ENCODE data around the gene NOP16.

Gene NOP16

DNA sequence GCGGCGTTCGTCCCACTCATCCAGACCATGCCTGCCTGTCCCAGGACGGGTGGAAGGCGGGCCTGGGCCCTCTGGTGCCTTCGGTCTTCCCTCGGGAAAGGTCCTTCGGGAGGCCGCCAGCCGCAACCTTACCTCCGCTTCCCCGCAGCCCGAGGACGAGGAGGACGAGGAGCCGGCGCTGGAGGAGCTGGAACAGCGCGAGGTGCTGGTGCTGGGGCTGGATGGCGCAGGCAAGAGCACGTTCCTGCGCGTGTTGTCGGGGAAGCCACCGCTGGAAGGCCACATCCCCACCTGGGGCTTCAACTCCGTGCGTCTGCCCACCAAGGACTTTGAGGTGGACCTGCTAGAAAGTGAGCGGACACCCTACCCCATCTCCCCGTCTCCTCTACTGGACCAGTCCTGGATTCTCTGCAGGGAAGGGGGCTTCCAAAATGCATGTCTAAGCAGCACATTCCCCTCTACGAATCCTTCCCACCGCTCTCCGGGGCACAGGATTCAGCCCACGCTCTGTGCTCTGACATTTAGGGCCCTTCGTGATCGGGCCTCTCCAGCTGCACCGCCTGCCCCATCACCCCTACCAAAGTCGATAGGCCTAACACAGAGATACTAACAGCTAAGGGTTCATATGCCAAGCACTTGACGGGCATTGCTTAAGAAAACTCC lies 22.0 kb downstream of the NOP16 start:
- intact Hi-C loops (cut with DNase I), result no loop called here
- DNase-seq, result no peak

DNA sequence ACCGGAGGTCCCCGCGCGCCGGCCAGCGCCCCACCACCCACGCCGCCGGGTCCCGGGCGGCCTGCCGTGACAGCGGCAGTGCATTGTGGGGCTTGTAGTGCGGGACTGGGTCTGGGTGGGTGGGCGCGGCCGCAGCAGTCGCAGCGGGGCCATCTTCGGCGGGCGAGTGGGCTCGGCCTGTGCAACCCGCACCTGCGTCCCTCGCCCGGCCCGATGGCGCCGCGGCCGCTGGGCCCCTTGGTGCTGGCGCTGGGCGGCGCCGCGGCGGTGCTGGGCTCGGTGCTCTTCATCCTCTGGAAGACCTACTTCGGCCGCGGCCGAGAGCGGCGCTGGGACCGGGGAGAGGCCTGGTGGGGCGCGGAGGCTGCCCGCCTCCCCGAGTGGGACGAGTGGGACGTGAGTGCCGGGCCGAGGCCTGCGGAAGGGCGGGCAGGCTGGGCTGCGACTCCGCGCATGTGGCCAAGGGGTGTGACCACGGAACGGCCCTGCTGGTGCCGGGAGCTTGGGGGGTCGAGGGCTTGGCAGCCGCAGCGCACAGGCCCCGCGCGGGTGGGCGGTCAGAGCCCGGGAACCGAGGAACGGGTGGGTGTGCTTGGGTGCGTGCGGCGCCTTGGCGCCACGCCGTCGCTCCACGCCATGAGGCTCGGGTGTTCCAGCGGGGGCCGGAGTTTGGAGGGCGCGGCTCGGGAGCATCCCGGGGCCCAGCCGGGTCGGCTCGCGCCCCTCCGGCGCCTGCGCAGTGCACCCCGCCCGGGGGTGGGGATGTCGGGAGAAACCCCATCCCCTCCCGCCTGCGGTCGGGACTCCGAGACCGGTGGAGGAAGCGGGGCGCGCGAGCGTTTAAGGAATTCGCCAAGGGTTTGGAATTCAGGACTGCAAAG lies 22.8 kb downstream of the NOP16 start, which contains the start of gene ARL10:
Gene ARL10, plus strand, starts transcription at position 137 of the 881 bp plus-strand sequence. Its CDS starts 77 bp downstream, at position 214.
- intact Hi-C loops (cut with DNase I), result no loop called here
- DNase-seq, result peak; percentile 29 to 93 (median 62)

DNA sequence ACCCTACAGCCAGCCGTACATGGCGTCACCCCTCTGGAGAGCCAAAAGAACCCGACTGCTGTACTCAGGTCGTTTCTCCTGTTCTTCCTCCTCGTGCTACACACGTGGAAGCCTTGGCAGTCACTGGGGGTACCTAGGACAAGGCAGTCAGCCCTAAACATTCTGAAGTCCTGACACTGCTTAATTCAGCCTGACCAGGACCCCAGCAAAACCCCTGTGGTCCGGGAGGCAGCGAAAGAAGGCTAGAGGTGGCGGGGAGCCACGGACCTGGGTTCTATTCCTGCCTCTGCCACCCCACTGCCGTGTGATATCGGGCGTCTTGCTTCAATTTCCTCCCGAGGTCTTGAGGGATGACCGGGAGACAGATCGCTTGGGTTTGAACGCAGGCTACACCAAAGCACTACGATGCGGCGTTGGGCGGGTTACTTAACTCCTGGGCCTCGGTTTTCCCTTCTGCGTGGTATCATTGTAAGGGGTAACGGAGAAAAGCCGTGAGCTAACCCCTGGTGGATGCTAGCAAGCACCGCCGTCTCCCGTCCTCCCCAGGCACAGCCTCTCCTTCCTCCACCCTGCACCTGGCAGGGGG lies 23.5 kb downstream of the NOP16 start:
- intact Hi-C loops (cut with DNase I), result no loop called here
- peak in 1 of 10 donors; percentile 35 for DNase-seq

DNA sequence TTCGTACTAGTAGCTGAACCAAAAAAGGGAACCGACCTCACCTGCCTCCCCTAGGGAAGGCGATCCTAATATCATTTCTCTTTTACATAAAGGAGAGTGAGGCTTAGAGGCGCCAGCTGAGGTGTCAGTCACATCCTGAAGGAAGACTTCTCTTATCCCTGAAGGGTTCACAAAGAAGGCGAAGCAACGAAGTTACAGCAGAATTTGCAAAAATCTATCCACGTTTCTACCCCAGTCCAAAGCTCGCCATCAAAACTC lies 26.2 kb downstream of the NOP16 start:
- no peak for DNase-seq
- intact Hi-C loops (cut with DNase I), result no loop called here

DNA sequence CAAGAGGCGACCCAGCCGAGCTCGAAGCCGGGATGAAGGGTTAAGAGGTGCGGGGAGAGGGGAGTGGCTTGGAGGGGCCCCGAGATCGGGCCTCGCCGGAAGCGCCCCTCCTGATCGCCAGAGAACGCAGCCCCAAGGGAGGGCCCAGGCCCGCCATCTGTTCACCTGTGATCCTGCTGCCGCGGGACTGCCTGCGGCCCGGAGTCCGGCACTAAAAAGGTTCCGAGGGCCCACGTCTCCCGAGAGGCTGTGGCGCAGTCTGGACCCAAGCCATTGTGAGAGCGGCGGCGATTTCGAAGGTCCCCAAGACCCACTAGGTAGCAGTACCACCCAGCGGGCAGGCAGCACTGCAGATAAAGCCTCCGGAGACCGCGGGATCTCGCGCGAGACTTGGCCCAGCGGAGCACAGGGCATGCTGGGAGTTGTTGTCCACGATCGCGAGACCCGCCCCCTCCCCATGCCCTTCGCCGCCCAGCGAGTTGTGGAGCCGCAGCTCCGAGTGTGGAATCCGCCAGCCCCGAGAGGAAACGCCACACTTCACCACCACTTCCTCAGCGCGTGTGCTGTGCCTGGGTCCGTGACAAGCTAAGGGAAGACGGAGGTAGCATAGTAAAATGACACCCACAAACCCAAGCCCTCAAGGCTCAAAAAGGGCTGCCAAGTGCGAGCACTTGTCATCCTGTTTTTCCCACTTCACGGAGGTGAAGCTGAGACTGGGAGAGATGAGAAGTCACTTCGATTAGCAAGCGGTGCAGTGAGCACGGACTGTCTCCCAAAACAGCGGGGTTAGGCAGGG lies 26.8 kb downstream of the NOP16 start, which contains the start of gene KIAA1191:
Gene KIAA1191, minus strand, starts transcription at position 328 of the 796 bp plus-strand sequence. CDS start 2,256 bp downstream, outside the sequence.
- intact Hi-C loops (cut with DNase I), result loop anchor here (1.0 kb wide), 1 partner anchor 28 kb away; no protein-coding TSS in a partner anchor

DNA sequence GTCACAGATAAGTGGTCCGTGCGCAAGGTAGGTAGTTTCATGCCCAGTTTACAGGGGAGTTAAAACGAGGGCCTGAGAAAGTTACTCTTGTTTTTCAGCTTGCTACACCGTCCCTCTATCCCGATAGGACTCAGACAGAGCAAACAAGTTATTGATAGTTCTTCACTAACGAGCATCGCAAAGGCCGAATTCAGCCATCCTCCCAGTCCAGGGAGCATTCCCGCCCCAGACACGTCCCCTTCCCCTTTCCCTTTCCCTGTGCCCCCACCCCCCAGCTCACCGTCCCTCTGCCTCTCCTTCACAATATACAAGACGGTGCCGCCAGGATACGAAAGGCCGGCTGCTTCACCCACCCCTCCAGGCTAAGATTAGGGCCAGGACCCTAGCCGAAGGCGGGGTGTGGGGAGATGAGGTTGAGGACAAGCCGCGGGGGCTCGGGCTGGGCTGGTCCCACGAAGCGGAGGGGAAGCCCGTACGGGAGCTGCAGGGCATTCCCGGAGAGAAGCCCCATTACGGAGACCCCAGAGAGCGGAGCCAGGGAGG lies 27.4 kb downstream of the NOP16 start:
- intact Hi-C loops (cut with DNase I), result loop anchor here (1.0 kb wide), 1 partner anchor 28 kb away; no protein-coding TSS in a partner anchor
- peak in 4 of 10 donors; percentile 21 to 84 (median 51) for DNase-seq

More for the DNA sequence above, 26.8 kb downstream of the NOP16 start, which contains the start of gene KIAA1191:
- DNase-seq, result peak; percentile 91 to 99 (median 96)

DNA sequence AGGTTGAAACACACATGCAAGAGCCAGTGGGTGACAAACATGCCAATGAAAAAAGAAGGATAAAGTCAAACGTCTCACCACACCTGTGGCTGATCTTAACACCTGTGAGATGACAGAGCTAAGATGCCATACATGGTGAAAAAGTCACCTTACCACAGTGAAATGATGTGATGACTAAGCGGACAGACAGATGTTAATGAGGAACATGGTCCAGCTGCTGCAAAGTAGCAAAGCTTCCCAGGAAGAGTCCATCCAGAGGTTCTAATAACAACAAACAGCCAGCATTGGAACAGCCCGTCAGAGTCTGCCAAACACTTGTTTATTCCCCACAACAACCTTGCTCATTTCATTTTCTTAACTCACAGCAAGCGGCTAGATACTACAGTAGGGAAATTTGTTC lies 28.7 kb downstream of the NOP16 start:
- DNase-seq, result no peak

DNA sequence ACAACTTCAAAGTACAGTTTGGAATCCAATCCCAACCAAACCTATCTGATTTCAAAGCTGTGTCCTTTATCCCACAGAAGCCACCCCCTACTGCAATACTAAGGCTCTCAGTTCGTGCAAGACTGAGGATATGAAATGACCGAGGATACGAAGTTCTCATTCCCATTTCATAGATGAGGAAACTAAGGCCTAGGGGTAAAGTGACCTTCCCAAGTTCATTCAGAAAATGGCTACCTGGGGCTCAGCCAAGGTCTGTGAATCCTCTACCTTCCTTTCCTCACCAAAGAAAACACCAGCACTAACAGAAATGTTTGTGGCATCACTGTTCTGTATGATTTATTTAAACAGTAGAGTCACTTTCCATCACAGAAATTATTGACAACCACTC lies 32.2 kb downstream of the NOP16 start:
- DNase-seq, result no peak
- intact Hi-C loops (cut with DNase I), result no loop called here

More for the DNA sequence above, 28.7 kb downstream of the NOP16 start:
- intact Hi-C loops (cut with DNase I), result no loop called here

DNA sequence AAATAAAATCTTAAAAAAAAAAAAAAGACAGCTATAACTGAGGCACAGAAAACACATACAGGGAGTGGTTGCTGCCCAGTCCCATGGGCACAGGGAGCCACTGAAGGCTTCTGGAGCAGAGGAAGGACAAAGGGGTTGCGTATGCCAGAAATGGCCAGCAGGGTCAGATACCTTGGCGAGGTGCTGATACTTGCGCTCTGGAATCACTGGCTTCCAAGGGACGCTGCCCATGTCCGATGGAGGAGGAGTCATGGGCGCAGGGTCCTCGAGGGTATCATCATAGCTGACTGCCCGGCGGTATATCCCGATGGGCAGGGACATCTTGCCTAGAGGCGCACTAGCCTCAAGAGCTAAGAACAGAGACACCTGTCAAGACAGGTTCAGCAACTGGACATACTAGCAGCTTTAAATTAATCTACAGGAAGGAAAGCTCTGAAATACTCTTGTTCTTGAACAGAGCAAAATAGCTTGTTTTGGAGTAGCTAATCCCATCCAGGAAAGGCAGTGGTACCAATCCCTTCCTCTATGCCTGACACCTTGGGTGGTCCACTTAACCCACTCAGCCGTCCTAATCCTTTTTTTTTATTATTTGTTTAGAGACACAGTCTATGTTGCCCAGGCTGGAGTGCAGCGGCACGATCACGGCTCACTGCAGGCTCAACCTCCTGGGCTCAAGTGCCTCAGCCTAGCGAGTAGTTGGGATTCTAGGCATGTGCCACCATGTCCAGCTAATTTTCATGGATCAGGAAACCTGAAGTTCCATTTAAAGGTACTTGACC lies 32.8 kb downstream of the NOP16 start:
- intact Hi-C loops (cut with DNase I), result no loop called here
- no peak for DNase-seq

DNA sequence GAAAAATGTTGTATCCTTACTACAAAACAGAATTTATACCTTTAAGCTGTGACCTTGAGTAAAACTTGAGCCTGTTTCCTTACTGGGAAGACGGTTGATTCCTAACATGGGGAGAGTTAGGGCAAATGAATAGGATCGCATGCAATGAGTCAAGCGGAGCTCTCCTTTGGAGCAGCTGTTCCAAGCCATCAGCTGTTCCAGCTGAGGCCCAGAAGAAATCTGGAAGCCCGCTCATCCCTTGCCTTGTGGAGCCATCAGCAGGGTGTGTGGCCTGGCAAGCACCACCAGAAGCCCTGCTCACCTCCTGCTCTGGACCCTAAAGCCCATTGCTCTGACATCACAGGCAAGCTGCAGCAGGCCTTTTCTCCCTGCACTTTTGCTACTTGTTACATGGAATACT lies 34.9 kb downstream of the NOP16 start:
- intact Hi-C loops (cut with DNase I), result no loop called here
- DNase-seq, result no peak

DNA sequence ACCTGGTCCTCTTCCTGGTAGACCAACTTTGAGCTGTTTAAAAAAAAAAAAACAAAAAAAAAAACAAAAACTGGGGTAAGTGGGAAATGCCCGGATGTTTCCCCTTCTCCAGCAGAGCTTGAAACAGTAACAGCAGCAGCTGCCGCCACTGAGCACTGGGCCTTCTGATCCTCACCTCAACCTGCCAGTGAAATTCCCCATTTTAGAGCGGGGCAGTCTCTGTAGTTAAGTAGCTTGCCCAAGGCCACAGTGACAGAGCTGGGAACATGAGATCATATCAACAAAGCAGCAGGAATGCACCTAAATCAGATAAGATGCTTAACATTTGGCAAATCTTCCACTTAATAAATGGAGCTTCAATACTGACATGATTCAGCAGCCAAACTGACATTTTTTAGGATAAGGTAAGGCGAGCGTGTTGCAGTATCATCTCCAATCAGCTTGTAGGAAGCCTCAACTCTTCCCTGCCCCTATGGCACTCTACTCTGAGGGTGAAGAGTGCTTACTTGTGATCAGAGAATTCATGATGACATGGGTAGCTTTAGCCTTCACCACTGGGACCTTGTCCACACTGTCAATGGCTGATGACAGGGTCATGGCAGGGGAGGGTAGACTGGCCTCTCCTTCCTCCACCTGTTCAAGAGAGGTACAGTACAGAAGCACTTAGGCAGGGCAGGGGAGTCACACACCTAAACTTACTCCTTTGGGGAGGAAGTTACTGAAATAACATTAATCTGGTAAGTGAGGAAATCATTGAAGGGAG lies 36.1 kb downstream of the NOP16 start:
- DNase-seq, result no peak
- intact Hi-C loops (cut with DNase I), result no loop called here

DNA sequence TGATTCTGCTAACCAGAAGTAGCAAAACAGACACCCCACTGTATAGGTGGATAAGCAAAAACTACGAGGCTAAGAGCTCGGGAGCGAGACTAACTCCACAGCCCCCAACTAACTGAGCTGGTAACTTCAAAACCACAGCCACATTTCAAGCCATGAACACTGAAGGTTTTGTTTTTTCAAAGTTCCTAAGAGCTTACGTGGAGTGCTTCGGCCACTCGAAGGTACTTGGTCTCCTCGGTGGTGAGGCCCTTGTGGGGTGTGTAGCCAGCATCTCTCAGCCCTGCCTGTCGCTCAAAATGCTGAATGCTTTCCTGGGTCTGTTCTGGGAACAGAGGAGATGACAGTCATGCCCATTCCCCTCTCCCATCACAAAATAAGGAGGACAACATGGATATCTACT lies 38.0 kb downstream of the NOP16 start:
- intact Hi-C loops (cut with DNase I), result no loop called here
- DNase-seq, result no peak

DNA sequence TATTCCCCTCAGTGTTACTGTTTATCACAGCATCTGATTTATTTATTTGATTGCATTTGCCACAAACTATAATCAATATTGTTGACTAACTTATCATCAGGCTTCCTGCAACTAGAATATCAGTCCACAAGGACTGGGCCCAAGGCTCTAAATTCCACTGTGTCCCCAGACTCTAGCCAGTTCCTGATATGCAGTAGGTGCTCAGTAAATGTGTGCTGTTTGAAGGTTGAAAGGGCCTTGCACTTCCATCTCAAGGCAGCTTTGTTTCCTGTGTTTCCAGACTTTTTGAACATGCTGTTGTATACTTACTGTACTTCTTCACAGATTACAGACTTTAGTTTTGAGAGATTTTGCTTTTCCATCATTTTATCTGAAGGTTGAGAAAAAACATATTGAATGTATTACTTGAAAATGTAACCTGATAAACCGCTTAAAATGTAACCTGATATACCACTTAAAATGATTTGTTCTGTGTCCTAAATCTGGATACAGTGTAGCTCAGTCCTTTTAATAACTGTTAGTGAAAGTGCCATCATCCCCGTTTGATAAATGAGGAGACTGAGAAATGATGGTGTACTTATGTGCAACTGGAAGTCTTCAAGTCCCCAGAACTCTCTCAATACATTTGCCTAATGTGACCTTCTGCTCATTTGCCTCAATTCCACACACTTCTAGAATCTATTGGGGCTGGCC lies 45.5 kb downstream of the NOP16 start:
- intact Hi-C loops (cut with DNase I), result no loop called here
- DNase-seq, result no peak

DNA sequence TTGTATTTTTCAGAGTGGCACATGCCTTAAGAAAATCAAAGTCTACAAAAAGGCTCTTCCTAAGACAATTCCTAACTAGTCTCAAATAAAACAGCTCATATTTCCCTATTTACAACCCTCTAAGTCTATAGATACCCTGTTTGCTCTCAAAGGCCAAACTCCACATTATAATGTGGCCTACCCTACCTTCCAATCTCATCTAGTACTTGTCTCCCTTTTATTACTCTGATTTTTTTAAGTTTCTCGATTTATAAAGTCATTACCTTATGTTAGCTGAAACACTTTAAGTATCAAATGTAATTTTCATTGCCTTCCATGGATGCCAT lies 46.3 kb downstream of the NOP16 start:
- DNase-seq, result no peak

DNA sequence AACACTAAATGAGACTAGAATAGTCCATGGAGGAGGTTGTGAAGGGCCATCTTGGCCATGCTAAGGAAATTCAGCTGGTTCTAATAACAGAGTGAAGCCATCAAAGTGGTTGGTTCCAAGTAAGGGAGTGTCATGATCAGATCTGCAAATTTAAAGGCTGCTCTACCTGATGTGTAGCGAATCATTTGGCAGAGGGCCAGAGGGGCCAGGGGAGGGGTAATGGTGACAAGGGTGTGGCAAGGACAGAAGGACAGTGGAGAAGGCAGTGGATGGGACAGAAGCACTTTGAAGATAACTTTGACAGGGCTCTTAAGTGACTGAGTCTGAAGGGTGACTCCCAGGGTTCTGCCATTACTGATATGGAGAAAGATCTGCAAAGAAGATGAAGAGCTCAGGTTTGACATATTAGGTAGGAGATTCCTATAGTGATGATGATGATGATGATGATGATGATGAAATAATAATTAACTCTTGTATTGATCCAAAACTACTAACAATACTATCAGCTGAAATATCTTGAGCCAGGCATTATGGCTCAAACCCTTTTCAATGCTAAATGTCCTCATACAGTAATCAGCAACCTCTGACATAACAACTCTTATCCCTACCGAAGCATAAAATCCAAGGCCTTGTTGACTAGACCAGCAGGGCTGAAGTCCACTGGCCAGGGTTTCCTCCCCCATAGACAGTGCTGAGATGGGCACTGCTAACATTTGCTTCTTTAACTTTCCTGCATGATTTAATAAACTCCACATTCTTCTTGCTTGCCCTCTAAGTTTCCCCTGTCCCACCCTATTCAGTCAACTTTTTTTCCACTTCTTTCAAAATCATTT lies 46.9 kb downstream of the NOP16 start:
- DNase-seq, result no peak
- intact Hi-C loops (cut with DNase I), result no loop called here

More for the DNA sequence above, 46.3 kb downstream of the NOP16 start:
- intact Hi-C loops (cut with DNase I), result no loop called here

DNA sequence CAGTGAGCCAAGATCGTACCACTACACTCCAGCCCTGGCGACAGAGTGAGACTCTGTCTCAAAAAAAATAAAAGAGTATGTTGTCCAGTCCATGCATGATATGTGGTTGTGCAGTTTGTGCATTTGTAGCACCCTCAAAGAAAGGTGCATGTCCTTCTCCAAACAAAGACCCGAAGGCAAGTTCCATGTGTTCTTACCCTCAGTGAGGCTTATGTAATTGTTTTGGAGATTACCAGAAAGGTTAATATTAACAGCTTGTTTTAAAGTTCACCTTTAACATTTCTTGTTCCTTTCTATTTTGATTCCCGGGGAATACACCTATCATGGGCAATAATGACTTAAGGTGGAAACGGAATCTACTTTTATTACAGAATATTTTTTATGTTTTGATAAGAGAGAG lies 49.1 kb downstream of the NOP16 start:
- intact Hi-C loops (cut with DNase I), result no loop called here
- DNase-seq, result no peak

DNA sequence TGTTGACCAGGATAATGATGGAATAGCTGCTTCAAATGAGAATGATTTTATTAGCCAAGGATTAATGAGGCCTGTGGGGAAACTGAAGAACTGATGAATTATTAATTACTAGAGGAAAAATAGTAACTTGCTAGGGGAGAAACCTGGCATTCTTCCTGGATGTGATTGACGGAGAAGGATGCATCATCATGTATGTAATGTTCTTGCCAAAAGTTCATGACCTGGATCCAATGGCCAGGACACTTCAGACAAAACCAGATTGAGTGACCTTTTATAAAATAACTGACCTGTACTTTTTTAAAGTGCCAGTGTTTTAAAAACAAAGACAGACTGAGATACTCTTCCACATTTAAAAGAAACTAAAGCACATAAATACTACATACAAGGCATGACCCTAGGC lies 50.5 kb downstream of the NOP16 start:
- intact Hi-C loops (cut with DNase I), result no loop called here
- no peak for DNase-seq

Measured in posterior cingulate gyrus (tissue), 11 donors.